ENCODE data around the gene DNTT.

The DNTT gene

DNA sequence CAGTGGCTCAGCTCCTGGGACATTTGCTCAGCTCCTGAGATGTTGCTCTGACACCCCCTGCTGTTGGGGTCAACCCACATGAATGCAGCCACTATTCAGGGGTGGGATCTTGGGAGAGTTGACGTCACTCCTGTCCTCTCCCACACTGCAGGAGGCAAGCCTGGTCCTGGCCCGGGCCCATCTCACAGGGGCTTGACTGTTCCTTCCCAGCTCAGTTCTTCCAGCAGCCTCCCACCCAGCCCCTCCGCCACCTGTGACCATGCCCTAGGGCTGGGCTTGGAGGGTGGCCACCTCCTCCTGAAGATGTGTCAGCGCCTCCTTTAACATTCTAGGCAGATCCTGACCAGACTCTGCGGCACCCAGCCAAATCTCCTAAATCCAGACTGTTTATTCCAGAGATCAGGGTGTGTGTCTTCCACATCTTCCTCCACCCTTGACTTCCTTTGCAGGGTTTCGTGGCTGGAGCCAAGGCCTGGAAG is 73.6 kb downstream of the DNTT start:
- DNase-seq (ENCODE audit: low read depth, low spot score): no peak

DNA sequence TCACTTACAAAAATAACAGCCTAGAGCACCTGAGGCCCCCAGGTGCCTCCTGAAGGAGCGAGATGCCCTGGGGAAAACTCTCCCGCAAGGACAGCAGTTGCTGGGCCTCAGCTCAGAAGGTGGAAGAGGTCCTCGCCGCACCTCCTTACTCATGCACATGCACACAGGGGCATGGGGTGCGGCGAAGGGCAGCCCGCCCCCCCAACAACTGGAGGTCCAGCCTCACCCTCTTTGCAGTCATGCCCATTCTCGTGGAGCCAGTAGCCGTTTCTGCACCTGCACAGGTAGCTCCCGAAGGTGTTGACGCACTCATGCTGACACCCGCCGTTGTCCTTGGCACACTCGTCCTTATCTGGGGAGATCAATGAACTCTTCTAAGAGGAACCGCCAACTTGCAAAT is 74.5 kb downstream of the DNTT start:
- DNase-seq (ENCODE audit: low read depth, low spot score): no peak

- DNase-seq (ENCODE audit: low read depth, low spot score): no peak
These were observed 75.5 kb downstream of the DNTT start for GRCh38 chr10:96379758-96380157.

DNA sequence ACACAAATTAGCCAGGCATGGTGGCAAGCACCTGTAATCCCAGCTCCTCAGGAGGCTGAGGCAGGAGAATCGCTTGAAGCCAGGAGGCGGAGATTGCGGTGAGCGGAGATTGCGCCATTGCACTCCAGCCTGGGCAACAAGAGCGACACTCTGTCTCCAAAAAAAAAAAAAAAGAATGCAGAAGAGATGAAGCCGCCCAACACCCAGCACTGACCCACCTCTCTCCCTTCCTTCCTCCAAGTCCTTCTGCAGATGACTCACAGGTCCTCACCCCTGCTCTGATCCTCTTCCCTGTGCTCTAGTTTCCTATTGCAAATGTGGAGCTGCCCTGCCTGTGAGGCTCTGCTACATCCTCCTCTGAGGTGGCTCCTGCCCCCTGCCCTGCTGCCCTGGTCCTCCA is 76.6 kb downstream of the DNTT start:
- DNase-seq (ENCODE audit: low read depth, low spot score): no peak

DNA sequence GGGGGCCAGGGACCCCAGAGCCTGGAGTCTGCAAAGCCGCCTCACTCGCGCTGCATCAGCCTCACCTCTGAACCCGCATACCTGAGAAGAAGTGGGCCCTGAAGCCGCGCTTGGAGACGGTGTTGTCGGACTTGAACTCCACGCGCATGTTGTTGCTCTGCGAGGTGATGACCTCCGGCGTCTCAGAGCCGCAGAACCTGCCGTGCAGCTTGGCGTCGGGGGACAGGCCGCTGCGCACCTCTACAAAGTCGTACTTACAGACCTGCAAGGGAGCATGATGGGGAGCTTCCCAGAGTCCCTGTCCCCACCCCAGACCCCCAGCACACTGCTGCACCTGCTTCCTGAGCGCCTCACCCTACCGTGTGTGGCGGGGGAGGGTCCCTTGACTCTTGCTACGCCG is 80.3 kb downstream of the DNTT start:
- DNase-seq (ENCODE audit: low read depth, low spot score): no peak

- DNase-seq (ENCODE audit: low read depth, low spot score): no peak
These were observed 82.9 kb downstream of the DNTT start for GRCh38 chr10:96387161-96387560.

- no peak for DNase-seq (ENCODE audit: low read depth, low spot score)
These were observed 83.4 kb downstream of the DNTT start for GRCh38 chr10:96387601-96388000.

All from activated naive CD8-positive, alpha-beta T cell treated with anti-CD3 and anti-CD28 coated beads, Interleukin-2, amount 50 U/mL, for 16 hours (primary cell).